Upper lobe of left lung (tissue), 4 donors: Measurements from ENCODE around the gene NALCN.

Experiments
- CTCF ChIP-seq, 6 experiments: fragments of 450-650 bp in 4 of 6; fragments of 200-600 bp in 2 of 6; sonication (generic) in 2 of 6; IDR thresholded peaks; one replicate each; pipeline ENCODE4 v1.5.1; 2016 to 2019; ENCODE audit warnings: antibody characterized with exemption in 6 of 6
- EP300 ChIP-seq, 4 donors: sonication (generic); formaldehyde crosslinking; IDR thresholded peaks; one replicate each; pipeline ENCODE4 v1.5.1; 2017; ENCODE audit warnings: antibody characterized with exemption in 4 of 4, control low read depth in 2 of 4
- POLR2A ChIP-seq, 4 donors: fragments of 450-650 bp; IDR thresholded peaks; one replicate each; pipeline ENCODE4 v1.5.1; 2016 to 2017; ENCODE audit warnings: antibody characterized with exemption in 4 of 4, mild to moderate bottlenecking in 2 of 4

GRCh38 chr13:101415358-101416174, 742 bp downstream of the NALCN start:
- no peak for TF ChIP-seq CTCF (IDR thresholded peaks at IDR 0.05)
- TF ChIP-seq EP300 (IDR thresholded peaks at IDR 0.05) = no peak
- no peak for TF ChIP-seq POLR2A (IDR thresholded peaks at IDR 0.05)
